Aorta (tissue), 5 donors: ENCODE measurements around the gene GNRH2. TPM values are rescaled to one million over a fixed set of nuclear protein-coding genes. Genes with fewer than 3 reads are reported as not detected.

Source experiments
- ATAC-seq: fragments of 200-7000 bp; cut with Tn5 transposase; one replicate; pipeline ENCODE4 v1.9.1; 2022; ENCODE audit warnings: moderate library complexity; ENCODE audit not compliant: low FRiP score
- DNase-seq, 2 donors: peaks; one replicate each; pipeline ENCODE4 v3.0.0-alpha.2; 2020
- H3K27ac ChIP-seq, 2 donors: one replicate each; pipeline ENCODE4 v1.5.1; 2013; ENCODE audit warnings: low read length in 2 of 2, mild to moderate bottlenecking in 2 of 2, moderate library complexity in 2 of 2, control low read depth in 1 of 2, inconsistent platforms in 1 of 2, low read depth in 1 of 2
- H3K27me3 ChIP-seq, 2 donors: one replicate each; pipeline ENCODE4 v1.6.1; 2013; ENCODE audit warnings: control low read depth in 1 of 2, low read length in 1 of 2, mild to moderate bottlenecking in 1 of 2, moderate library complexity in 1 of 2; ENCODE audit not compliant: insufficient read depth in 2 of 2, control insufficient read depth in 1 of 2
- H3K36me3 ChIP-seq, 2 donors: one replicate each; pipeline ENCODE4 v1.6.1; 2013; ENCODE audit warnings: control low read depth in 1 of 2, low read length in 1 of 2, mild to moderate bottlenecking in 1 of 2; ENCODE audit not compliant: insufficient read depth in 2 of 2, control insufficient read depth in 1 of 2
- H3K4me1 ChIP-seq, 2 donors: one replicate each; pipeline ENCODE4 v1.6.1; 2013; ENCODE audit warnings: low read length in 2 of 2, control low read depth in 1 of 2, mild to moderate bottlenecking in 1 of 2, moderate library complexity in 1 of 2; ENCODE audit not compliant: insufficient read depth in 2 of 2, control insufficient read depth in 1 of 2
- H3K4me3 ChIP-seq, 2 donors: one replicate each; pipeline ENCODE4 v1.5.1; 2013; ENCODE audit warnings: low read length in 2 of 2, control low read depth in 1 of 2, mild to moderate bottlenecking in 1 of 2
- H3K9me3 ChIP-seq: one replicate; pipeline ENCODE4 v1.6.1; 2013; ENCODE audit warnings: mild to moderate bottlenecking, low read length; ENCODE audit not compliant: control insufficient read depth
- WGBS, 2 donors: extraction: QIAGEN DNeasy Blood & Tissue Kit; methylation state at CpG; one replicate each; pipeline ENCODE4 v1.1.7; 2013; 5-methylcytosine and 5-hydroxymethylcytosine counted together
- intact Hi-C, 2 donors: fragments of 100-400 bp; cut with DNase I; formaldehyde crosslinking; loops; one replicate each; pipeline versions ENCODE4 v1.14.2 to v1.15.0; 2022
- polyA plus RNA-seq, 2 donors: library from polyadenylated mRNA; stranded (reverse); fragments of 200-250 nt; gene quantifications; one replicate each; pipeline ENCODE4 v1.2.3, GENCODE V29; 2013
- total RNA-seq, 2 donors: library from RNA; stranded (reverse); fragmentation: NEBNext Ultra II Directional; extraction: Animal tissue kit (Norgen Biotek cat#: 25700); gene quantifications; one replicate each; pipeline ENCODE4 v1.2.1, GENCODE V29; 2021
- donor health status: healthy with polysubstance abuse.
- donor health status: Bipolar disorder and iron deficiency.
- donor health status: DM: no; HTN: no; CAD: no.
- donor health status: DM: no; HTN: no; CAD: no.
- donor health status: DM: yes; HTN: yes; CAD: no.

The GNRH2 gene
- total and polyA plus RNA-seq, 4 donors = 0.49 to 0.69 TPM; not detected in 2

DNA sequence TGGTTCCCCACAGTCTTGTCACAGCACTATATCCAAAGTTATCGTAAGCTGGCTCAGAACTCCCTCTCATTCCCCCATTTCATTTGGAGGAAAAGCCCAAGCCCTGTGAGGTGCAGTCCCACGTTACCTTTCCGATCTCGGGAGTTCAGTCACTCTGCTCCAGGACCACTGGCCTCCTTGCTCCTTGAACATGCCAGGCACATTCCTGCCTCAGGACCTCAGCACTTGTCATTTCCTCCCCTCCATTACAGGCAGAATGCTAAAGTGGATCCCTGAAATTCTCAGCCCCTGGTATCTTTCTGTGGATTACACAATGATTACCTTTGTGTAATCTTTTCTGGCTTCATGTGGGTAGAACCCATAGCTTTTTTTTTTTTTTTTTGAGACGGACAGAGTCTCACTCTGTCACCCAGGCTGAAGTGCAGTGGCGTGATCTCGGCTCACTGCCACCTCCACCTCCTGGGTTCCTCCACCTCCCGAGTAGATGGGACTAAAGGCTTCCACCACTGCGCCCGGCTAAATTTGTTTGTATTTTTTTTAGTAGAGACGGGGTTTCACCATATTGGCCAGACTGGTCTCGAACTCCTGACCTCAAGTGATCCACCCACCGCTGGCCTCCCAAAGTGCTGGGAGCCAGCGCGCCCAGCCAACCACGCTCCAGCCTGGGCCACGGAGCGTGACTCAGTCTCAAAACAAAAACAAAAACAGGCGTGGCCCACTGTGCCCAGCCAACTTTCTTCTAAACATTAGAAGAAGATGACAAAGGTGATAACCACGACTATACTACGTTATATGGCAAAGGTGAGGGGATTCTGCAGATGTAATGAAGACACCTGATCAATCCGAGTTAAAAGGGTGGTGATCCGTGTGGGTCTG lies 24.0 kb downstream of the GNRH2 start:
- Histone ChIP-seq H3K4me1 (no peaks in the 10 kb centered on the region), H3K27me3 (no peaks in the 10 kb centered on the region), H3K27ac (no peak overlapping the region), H3K9me3 (no peaks in the 10 kb centered on the region), H3K4me3 (no peak overlapping the region), H3K36me3 (no peaks in the 10 kb centered on the region)
- intact Hi-C loops = no loop called here
- DNase-seq (peak in 1 of 2 donors; percentile 35), ATAC-seq (no peak)
- 80 to 82% methylated on average over 23 of the region's 23 CpGs for WGBS, 2 donors

DNA sequence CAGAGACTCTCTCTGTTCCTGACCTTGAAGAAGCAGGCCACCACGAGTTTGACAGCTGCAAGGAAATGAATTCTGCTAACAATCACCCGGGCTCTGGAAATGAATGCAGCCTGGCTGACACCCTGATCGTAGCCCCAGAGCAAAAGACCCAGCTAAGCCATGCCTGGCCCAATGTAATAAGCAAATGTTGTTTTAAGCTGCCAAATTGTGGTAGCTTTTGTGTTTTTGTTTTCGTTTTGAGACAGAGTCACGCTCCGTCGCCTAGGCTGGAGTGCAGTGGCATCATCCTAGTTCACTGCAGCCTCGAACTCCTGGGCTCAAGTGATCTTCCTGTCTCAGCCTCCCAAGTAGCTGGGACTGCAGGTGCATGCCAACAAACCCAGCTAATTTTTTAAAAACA lies 24.7 kb downstream of the GNRH2 start:
- no peaks in the 10 kb centered on the region for H3K27me3 ChIP-seq
- no peak overlapping the region for H3K27ac ChIP-seq
- 69 to 75% methylated on average over 8 of the region's 8 CpGs for WGBS, 2 donors
- no peaks in the 10 kb centered on the region for H3K4me1 ChIP-seq
- H3K4me3 ChIP-seq = no peak overlapping the region
- intact Hi-C loops = no loop called here
- ATAC-seq (no peak), DNase-seq (peak in 1 of 2 donors; percentile 44)
- no peaks in the 10 kb centered on the region for H3K9me3 ChIP-seq
- H3K36me3 ChIP-seq = no peaks in the 10 kb centered on the region

GRCh38 chr20:3068986-3069900 lies 25.8 kb downstream of the GNRH2 start:
- peak in 1 of 2 donors; percentile 63 for DNase-seq
- no peak overlapping the region for H3K4me3 ChIP-seq
- intact Hi-C loops = no loop called here
- H3K9me3 ChIP-seq = no peaks in the 10 kb centered on the region
- 90 to 91% methylated on average over 8 of the region's 8 CpGs for WGBS, 2 donors
- no peak overlapping the region for H3K27ac ChIP-seq
- no peaks in the 10 kb centered on the region for H3K36me3 ChIP-seq
- no peak for ATAC-seq
- no peaks in the 10 kb centered on the region for H3K27me3 ChIP-seq
- no peaks in the 10 kb centered on the region for H3K4me1 ChIP-seq

GRCh38 chr20:3070725-3071124 lies 27.3 kb downstream of the GNRH2 start:
- ATAC-seq = no peak
- Histone ChIP-seq H3K4me1 (no peaks in the 10 kb centered on the region), H3K36me3 (no peaks in the 10 kb centered on the region), H3K27me3 (no peaks in the 10 kb centered on the region), H3K9me3 (no peaks in the 10 kb centered on the region), H3K27ac (no peak overlapping the region), H3K4me3 (no peak overlapping the region)
- intact Hi-C loops = no loop called here
- DNase-seq = peak in 1 of 2 donors; percentile 9
- 93 to 95% methylated on average over 4 of the region's 4 CpGs for WGBS, 2 donors

GRCh38 chr20:3071266-3071609 lies 27.8 kb downstream of the GNRH2 start:
- Histone ChIP-seq H3K9me3 (no peaks in the 10 kb centered on the region), H3K36me3 (no peaks in the 10 kb centered on the region), H3K4me1 (no peaks in the 10 kb centered on the region), H3K4me3 (no peak overlapping the region), H3K27me3 (no peaks in the 10 kb centered on the region), H3K27ac (no peak overlapping the region)
- intact Hi-C loops = no loop called here
- peak; percentile 15 for ATAC-seq
- DNase-seq = no peak
- 81 to 84% methylated on average over 15 to 16 of the region's 16 CpGs for WGBS, 2 donors

GRCh38 chr20:3071610-3072529 lies 28.4 kb downstream of the GNRH2 start, which contains the start of gene OXT:
Gene OXT, plus strand, starts transcription at chr20:3071620. Its CDS starts 36 bp downstream, at chr20:3071656.
- Histone ChIP-seq H3K36me3 (no peaks in the 10 kb centered on the region), H3K4me1 (no peaks in the 10 kb centered on the region), H3K4me3 (no peak within 1 kb of the TSS), H3K9me3 (no peaks in the 10 kb centered on the region), H3K27me3 (no peaks in the 10 kb centered on the region), H3K27ac (no peak within 1 kb of the TSS)
- intact Hi-C loops = no loop called here
- DNase-seq (peak in 1 of 2 donors; percentile 85), ATAC-seq (peak; percentile 45)
- 11% methylated on average over 74 to 95 of the region's 95 CpGs for WGBS, 2 donors

DNA sequence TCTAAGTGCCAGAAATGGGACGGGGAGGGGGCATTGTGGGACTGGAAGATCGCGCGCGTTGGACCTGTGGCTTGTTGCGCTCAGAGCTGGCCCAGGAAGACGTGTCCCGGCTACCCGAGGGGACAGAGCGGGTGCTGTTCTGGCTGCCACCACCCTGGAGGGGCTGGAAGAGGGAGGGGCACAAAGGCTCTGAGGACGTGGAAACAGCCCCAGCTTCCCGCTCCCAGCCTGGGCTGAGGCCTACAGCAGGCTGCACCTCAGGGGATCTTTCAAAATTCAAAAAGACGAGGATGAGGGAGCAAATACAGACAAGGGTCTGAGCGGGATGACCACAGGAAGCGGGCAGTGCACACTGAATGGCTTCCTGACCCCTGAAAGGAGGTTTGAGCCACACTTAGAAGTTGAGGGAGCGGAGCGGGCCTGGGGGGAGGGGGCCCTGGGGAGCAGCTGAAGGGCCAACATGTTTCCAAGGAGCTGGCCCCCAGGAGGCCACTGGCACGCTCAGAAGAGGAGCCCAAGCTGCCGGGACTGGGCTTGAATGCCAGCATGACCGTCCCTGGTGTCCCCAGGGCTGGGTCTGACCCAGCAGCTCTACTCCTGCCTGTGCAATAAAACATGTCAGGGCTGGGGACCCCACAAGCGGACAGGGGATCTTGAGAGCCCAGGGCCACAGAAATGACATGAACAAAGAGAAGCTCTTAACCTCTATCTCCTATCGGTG lies 29.3 kb downstream of the GNRH2 start:
- intact Hi-C loops = no loop called here
- WGBS, 2 donors = 78 to 79% methylated on average over 22 of the region's 22 CpGs
- H3K36me3 ChIP-seq = no peaks in the 10 kb centered on the region
- H3K4me1 ChIP-seq = no peaks in the 10 kb centered on the region
- H3K4me3 ChIP-seq = no peak overlapping the region
- no peaks in the 10 kb centered on the region for H3K27me3 ChIP-seq
- H3K9me3 ChIP-seq = no peaks in the 10 kb centered on the region
- DNase-seq (peak in 1 of 2 donors; percentile 63), ATAC-seq (no peak)
- no peak overlapping the region for H3K27ac ChIP-seq
